HepG2 (cell line): Measurements from ENCODE around the gene SOCS3.

Experiments used
- ZNF780A ChIP-seq: sonication (generic); formaldehyde crosslinking; IDR thresholded peaks from 2 replicates; pipeline ENCODE4 v1.8.0; 2022; ENCODE audit warnings: mild to moderate bottlenecking, missing genetic modification reagents, moderate library complexity
- TF ChIP-seq, protein P1 (sequence below): sonication (generic); formaldehyde crosslinking; IDR thresholded peaks from 2 replicates; pipeline ENCODE4 v1.5.0; 2020; ENCODE audit warnings: mild to moderate bottlenecking, missing genetic modification reagents, moderate library complexity
- TF ChIP-seq, protein P2 (sequence below): IDR thresholded peaks from 2 replicates; pipeline ENCODE4 v1.6.1; 2016; ENCODE audit warnings: low read depth, borderline replicate concordance

DNA sequence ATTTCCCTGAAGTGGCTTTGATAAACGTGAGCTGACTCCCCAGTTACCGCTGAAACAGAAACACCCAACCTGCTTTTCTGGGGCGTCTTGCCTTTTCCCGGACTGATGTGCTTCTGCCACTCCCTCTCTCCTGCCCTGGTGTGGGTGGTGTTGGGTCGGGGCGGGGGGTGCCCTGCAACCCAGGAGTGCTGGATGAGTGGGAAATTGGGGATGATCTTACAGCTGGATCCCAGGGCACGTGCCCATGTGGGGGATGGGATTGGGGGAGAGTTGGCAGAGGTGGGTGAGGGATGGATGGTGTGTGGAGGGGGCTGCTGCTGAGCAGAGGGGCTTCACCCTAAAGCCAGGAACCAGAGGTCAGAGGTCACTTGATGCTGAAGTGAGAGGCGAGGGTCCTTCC, 47.0 kb upstream of the SOCS3 start:
- TF ChIP-seq, protein P1, sequence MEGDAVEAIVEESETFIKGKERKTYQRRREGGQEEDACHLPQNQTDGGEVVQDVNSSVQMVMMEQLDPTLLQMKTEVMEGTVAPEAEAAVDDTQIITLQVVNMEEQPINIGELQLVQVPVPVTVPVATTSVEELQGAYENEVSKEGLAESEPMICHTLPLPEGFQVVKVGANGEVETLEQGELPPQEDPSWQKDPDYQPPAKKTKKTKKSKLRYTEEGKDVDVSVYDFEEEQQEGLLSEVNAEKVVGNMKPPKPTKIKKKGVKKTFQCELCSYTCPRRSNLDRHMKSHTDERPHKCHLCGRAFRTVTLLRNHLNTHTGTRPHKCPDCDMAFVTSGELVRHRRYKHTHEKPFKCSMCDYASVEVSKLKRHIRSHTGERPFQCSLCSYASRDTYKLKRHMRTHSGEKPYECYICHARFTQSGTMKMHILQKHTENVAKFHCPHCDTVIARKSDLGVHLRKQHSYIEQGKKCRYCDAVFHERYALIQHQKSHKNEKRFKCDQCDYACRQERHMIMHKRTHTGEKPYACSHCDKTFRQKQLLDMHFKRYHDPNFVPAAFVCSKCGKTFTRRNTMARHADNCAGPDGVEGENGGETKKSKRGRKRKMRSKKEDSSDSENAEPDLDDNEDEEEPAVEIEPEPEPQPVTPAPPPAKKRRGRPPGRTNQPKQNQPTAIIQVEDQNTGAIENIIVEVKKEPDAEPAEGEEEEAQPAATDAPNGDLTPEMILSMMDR (CRISPR knock-in tag), result no peak
- no peak for TF ChIP-seq ZNF780A (CRISPR knock-in tag)
- TF ChIP-seq, protein P2, sequence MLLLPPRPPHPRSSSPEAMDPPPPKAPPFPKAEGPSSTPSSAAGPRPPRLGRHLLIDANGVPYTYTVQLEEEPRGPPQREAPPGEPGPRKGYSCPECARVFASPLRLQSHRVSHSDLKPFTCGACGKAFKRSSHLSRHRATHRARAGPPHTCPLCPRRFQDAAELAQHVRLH (CRISPR knock-in tag), result no peak
